Gastrocnemius medialis (tissue), 4 donors: ENCODE measurements around the gene DMAP1.
"Not testable (repeated sequence)": the region's sequence is repeated elsewhere in the genome, so short reads cannot be mapped to it uniquely, and the experiment has no call there.

Source experiments
- CTCF ChIP-seq, 5 experiments: fragments of 450-650 bp in 3 of 5; fragments of 200-600 bp in 2 of 5; sonication (generic) in 2 of 5; IDR thresholded peaks in 4 of 5; conservative IDR thresholded peaks in 1 of 5; 1 replicate in 4 of 5; 2 replicates in 1 of 5; pipeline ENCODE4 v1.5.1; 2016 to 2019; ENCODE audit warnings: antibody characterized with exemption in 5 of 5, mild to moderate bottlenecking in 3 of 5, moderate library complexity in 3 of 5
- POLR2A ChIP-seq, 2 donors: fragments of 450-650 bp; IDR thresholded peaks; one replicate each; pipeline ENCODE4 v1.6.1; 2017; ENCODE audit warnings: antibody characterized with exemption in 2 of 2, mild to moderate bottlenecking in 2 of 2, moderate library complexity in 2 of 2

GRCh38 chr1:44206545-44206944 lies 6.7 kb upstream of the DMAP1 start:
- not testable (repeated sequence) for TF ChIP-seq CTCF (IDR thresholded peaks at IDR 0.05 in 4 of 5, conservative IDR thresholded peaks at IDR 0.05 in 1 of 5); POLR2A (IDR thresholded peaks at IDR 0.05)
